ENCODE results near the gene TMEM212. TPM values are rescaled to one million over a fixed set of nuclear protein-coding genes. Genes with fewer than 3 reads are reported as not detected.
"Not testable (repeated sequence)": the region's sequence is repeated elsewhere in the genome, so short reads cannot be mapped to it uniquely, and the experiment has no call there.

TMEM212 gene
- polyA plus RNA-seq, 4 donors, result 0.16 to 0.35 TPM; not detected in 2

- no peak for DNase-seq (ENCODE audit: low read depth in 4 of 4, low spot score in 2 of 4)
Measured at GRCh38 chr3:171880101-171880870, 37.1 kb downstream of the TMEM212 start.

DNA sequence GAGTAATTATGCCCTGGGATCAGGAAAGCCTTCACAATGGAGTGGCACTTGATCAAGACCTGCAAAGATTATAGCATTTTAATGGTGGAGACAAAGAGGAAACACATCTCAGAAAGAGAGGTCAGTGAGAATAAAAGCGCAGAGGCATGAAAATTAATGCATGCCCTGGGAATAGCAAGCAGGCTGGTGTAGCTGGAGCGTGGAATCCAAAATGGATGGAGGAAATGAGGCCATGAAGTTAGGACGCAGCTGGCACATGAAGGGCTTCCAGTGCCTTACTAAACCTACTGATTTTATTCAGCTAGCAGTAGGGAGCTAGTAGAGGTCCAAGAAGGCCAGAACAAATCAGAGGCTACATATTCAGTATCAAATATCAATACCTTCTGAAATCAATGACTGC lies 38.1 kb downstream of the TMEM212 start:
- no peak for DNase-seq (ENCODE audit: low read depth in 4 of 4, low spot score in 2 of 4)

DNA sequence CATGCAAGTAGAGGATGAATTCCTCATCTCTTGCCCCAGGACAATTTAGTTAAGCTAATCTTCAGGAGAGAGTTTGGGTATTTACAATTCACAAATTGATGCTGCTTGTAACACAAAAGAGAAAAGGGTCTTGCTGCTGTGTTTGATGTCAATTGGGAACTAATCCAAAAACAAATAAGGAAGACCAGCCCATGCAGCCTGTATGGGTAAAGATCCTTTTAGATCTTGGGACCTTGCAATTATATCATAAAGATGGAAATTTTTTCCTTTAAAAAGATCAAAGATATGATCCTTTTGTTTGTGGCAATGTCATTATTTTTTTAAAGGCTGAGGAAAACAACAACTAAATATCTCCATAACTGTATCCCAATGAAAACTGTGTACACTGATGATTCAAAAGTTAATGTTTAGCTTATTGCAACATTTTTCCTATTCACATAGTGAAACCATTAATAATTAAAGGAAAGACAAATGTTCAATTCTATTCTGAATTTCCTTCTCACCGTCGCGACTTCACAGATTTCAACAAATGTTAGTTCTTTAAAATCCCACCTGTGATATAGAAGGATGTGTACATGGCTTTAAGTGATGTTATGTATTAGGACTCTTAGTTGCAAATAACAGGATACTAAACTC lies 40.2 kb downstream of the TMEM212 start:
- no peak for DNase-seq (ENCODE audit: low read depth in 4 of 4, low spot score in 2 of 4)

DNA sequence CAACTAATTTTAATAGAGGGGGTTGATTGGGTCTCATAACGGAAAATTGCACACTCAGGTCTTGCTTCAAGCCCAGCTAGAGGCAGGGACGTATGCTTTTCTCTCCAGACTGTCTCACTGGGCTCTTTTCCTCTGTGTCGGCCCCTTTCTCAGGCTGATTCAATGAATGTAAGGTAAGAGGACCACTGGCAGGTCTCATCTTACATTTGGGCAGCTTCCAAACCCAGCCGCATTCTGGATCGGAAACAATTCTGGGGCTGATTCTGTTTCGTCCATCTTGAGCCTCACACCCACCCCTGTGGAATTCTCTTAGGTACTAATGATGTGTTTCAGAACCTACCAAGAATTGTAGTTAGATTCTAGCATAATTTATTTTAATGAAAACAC lies 40.7 kb downstream of the TMEM212 start:
- DNase-seq (ENCODE audit: low read depth in 4 of 4, low spot score in 2 of 4), result no peak

GRCh38 chr3:171888466-171888865 lies 45.3 kb downstream of the TMEM212 start:
- DNase-seq (ENCODE audit: low read depth in 4 of 4, low spot score in 2 of 4), result no peak

- no peak for DNase-seq (ENCODE audit: low read depth in 4 of 4, low spot score in 2 of 4)
Measured at GRCh38 chr3:171890398-171890797, 47.2 kb downstream of the TMEM212 start.

GRCh38 chr3:171892457-171892856 lies 49.3 kb downstream of the TMEM212 start:
- DNase-seq (ENCODE audit: low read depth in 4 of 4, low spot score in 2 of 4), result no peak

DNA sequence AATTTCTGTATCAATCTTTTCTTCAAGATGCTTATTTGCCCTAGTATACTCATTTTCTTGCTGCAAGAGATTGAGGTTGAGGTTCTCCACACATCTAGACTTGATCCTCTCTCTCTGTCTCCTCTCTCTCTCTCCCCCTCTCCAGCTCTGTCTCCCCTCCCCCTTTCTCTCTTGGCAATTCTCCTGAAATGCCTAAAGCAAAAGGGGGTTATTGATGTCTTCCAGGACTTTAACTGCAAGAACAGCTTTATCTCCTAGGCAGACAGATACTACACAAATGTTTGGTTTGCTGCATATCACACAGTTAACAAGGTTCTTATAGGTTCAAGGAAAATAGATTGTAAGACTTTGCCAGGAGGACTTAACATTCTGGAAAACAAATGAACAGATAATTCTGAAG lies 52.1 kb downstream of the TMEM212 start:
- no peak for DNase-seq (ENCODE audit: low read depth in 4 of 4, low spot score in 2 of 4)

DNA sequence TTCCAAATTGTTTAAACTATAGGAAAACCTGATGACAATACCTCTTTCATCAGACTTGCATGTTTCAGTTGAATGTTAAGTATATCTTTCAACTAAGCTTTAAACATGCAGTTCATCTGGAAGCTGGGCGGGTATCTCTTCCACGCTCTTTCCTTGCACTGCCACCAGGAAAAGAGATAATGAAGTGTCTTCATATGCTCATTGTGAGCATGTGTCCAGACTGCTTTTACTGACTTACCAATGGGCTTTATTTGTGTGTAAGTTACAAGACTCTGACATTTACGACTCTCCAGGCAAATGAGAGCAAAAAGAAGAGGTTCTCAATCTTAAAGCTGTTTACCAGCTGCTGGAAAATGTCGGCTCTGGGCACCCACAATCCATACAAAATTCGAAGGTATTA lies 52.8 kb downstream of the TMEM212 start:
- DNase-seq (ENCODE audit: low read depth in 4 of 4, low spot score in 2 of 4), result no peak

- DNase-seq (ENCODE audit: low read depth in 4 of 4, low spot score in 2 of 4), result no peak
Measured at GRCh38 chr3:171896316-171896715, 53.2 kb downstream of the TMEM212 start.

DNA sequence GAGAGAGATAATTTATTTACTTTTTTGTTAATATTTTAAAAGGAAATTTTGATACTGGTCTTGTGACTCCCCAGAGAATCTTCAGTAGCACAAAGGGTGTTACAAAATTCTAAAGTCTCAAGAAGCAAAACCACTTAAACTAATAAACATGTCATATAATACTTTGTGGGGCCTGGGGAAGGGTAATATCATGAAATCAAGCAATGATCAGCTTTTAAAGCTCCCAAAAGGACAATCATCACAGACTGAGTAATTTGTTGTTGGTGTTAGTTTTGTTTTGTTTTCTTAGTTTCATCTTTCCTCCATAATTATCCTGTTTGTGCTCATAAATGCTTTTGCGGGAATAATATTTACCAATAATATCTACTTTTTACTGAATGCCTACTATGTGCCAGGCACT lies 55.0 kb downstream of the TMEM212 start:
- no peak for DNase-seq (ENCODE audit: low read depth in 4 of 4, low spot score in 2 of 4)

DNA sequence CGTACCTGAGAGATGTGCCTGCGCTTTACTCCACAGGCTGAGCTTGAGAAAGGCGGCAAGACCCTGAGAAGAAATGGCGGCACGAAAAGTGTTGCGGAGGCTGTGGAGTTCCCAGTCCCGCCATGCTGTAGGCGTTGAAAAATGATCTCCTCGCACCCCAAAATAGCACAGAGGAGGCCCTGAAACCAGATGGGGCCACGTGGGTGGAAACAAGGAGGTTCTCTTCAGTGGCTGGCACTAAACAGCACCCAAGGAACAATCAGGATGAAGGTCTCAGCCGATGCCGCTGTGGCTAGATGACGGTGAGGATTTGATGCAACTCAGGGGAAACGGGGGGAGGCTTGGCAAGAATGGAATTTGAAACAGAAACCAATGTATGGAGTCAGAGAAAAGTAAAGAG lies 57.3 kb downstream of the TMEM212 start:
- DNase-seq (ENCODE audit: low read depth in 4 of 4, low spot score in 2 of 4), result no peak

GRCh38 chr3:171901615-171902312 lies 58.6 kb downstream of the TMEM212 start:
- DNase-seq (ENCODE audit: low read depth in 4 of 4, low spot score in 2 of 4), result no peak

- DNase-seq (ENCODE audit: low read depth in 4 of 4, low spot score in 2 of 4), result no peak
Measured at GRCh38 chr3:171904829-171905228, 61.7 kb downstream of the TMEM212 start.

GRCh38 chr3:171906503-171906902 lies 63.4 kb downstream of the TMEM212 start:
- not testable (repeated sequence) for DNase-seq (ENCODE audit: low read depth in 4 of 4, low spot score in 2 of 4)

DNA sequence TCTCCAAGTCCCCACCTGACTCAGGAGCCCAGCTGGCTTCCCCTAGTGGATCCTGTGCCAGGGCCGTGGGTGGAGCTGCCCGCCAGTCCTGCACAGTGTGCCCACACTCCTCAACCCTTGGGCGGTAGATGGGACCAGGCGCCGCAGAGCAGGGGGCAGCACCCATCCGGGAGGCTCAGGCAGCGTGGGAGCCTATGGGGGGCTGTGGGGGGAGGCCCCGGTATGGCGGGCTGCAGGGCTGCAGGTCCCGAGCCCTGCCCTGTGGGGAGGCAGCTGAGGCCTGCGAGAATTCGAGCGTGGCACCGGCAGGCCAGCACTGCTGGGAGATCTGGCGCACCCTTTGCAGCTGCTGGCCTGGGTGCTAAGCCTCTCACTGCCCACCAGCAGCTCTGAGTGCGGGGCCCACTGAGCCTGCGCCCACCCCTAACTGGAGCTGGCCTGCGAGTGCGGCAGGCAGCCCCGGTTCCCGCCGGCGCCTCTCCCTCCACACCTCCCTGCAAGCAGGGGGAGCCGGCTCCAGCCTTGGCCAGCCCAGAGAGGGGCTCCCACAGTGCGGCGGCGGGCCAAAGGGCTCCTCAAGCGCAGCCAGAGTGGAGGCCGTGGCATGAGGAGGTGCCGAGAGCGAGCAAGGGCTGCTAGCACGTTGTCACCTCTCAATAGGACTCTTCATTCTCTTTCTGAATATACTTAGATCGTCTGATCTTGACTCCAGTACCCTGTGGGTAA lies 64.0 kb downstream of the TMEM212 start:
- DNase-seq (ENCODE audit: low read depth in 4 of 4, low spot score in 2 of 4), result no peak

DNA sequence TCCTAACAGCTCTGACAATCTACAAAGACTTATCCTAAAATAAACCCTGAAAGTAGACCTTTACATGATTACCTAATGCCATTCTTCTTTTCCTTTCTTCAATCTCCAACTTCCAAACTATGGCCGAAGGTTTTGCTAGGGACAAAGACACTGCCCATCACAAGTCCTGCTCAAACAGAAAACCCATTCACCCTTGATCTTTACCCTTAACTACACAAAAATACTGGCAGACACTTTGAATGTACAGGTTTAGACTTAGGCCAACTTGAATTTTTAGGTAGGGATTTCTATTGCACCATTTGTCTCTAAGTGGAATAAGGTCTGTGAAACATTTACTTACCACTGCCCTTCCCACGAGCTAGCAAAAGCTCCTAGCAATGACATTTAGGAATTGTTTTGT lies 64.6 kb downstream of the TMEM212 start:
- no peak for DNase-seq (ENCODE audit: low read depth in 4 of 4, low spot score in 2 of 4)

DNA sequence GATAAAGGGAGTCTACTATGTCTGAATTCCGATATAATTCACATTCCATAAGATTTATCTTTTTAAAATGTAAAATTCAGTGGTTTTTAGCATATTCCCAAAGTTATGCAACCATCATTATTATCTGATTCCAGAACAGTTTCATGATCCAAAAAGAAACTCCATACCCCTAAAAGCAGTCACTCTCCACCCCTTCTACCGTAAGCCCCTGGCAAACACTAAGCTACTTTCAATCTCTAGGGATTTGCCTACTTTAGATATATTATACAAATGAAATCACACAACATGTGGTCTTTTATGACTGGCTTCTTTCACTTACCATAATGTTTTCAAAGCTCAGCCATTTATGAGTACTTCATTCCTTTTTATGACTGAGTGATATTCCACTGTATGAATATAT lies 65.6 kb downstream of the TMEM212 start:
- DNase-seq (ENCODE audit: low read depth in 4 of 4, low spot score in 2 of 4), result no peak

Data from left renal cortex interstitium (tissue), 4 donors.